HG03439 (cell line): ENCODE results near the gene PKP1.

Experiments used
- ATAC-seq: cut with Tn5 transposase; IDR thresholded peaks from one replicate; pipeline ENCODE4 v1.9.1; 2021; ENCODE audit warnings: mild to moderate bottlenecking, moderate library complexity; ENCODE audit not compliant: unreplicated experiment

The PKP1 gene

DNA sequence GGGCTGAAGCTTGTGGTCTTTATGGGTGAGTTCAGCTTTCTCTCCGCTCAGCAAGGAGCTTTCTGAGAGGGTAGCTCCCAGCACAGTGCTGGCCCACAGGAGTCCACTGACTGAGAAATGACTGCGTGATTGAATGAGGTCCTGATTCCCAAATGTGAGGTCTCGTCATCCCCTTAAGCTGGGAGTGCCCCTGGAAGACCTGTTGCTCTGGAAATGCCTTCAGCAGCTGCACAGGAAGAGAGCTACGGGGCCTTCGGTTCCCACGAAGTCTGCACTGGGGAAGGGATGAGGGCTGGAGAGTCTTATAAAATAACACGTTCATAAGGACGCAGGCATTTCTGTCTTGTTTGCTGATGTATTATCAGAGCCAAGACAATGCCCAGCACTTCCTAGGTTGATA is 80.2 kb downstream of the PKP1 start:
- no peak for ATAC-seq

GRCh38 chr1:201364808-201365105 is 81.5 kb downstream of the PKP1 start:
- no peak for ATAC-seq

DNA sequence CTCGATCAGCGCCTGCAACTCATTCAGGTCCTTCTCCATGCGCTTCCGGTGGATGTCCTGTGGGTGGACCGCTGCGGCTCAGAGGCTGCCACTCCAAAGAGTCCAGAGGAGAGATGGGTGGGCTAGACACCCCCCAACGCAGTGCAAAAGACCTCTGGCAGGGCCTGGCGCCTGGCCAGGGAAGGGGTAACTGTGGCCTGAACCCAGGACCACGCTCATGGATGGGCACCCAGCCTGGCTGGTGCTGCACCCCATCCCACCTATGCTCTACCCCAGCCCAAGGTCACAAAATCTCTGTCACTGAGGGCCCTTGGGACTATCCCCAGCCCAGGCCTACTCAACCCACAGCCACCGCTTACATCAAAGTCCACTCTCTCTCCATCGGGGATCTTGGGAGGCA is 81.9 kb downstream of the PKP1 start:
- ATAC-seq, result no peak

- ATAC-seq, result no peak
These were observed 83.4 kb downstream of the PKP1 start for GRCh38 chr1:201366696-201367095.

DNA sequence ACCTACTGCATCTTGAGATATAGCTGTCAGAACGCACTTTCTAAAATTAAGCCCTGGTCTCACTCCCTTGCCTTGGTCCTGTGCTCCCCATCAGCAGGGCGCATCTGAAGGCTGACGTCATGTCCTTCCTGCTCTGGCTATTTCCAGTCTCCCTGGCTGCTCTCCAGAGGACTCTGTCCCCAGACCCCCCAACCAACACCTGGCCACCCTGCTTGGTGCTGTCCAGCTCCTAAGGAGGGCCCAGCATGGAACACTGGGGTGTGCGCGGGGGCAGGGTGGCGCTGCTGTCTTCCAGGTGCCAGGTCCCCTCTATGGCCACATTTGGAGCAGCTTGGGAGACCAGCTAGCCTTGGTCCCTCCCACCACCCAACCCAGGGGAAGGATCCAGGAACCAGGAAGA is 85.9 kb downstream of the PKP1 start:
- no peak for ATAC-seq

GRCh38 chr1:201370500-201370899 is 87.2 kb downstream of the PKP1 start:
- no peak for ATAC-seq

GRCh38 chr1:201371276-201371675 is 88.0 kb downstream of the PKP1 start:
- no peak for ATAC-seq

DNA sequence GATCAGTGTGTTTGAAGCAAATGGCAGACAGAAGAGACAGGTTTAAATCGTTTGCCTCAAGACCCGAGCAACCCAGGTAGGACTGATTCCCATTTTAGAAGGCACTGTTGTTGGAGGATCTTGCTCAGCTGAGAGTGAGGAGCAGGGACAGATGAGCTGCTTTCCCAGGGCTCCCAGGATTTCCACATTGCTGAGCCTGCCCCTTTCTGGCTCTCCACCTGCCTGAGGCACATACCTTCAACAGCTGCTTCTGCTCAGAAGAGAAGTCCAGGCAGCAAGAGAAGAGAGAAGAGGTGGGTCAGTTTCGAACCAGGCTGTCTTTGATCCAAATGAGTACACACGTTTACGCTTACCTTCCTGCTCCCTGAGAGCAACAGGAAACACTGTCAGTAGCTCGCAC is 88.5 kb downstream of the PKP1 start:
- ATAC-seq, result no peak

GRCh38 chr1:201374364-201374763 is 91.1 kb downstream of the PKP1 start:
- no peak for ATAC-seq

- no peak for ATAC-seq
These were observed 91.9 kb downstream of the PKP1 start for GRCh38 chr1:201375169-201375568.

- no peak for ATAC-seq
These were observed 92.8 kb downstream of the PKP1 start for GRCh38 chr1:201376107-201376463.

GRCh38 chr1:201376464-201377374 is 93.4 kb downstream of the PKP1 start:
- no peak for ATAC-seq

DNA sequence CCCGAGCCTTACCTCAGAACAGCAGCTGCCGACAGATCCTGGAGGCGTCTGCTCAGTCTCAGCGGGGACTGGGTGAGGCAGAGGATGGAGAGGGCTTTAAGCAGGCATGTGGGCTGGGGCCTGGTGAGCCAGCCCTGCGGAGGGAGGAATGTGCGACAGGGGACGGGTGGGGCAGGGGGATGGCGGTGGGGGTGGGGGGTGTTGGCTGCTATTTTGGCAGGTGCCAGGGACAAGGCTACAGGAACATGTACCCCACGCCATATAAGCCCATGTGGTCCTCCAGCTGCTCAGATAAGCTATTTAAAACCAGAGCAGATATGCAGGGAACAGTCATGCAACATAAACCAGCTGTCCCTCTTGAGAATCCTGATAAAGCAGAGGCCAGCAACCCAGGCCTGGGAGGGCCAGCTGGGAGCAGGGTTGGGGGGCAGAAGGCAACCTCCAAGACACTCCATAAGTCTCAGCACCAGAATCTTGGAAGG is 94.3 kb downstream of the PKP1 start, which contains the start of gene TNNT2:
TSS of gene TNNT2 (minus strand) at position 70 of the 482 bp plus-strand sequence. CDS start 4,426 bp downstream, outside the sequence.
- ATAC-seq, result no peak

- ATAC-seq, result no peak
These were observed 95.5 kb downstream of the PKP1 start for GRCh38 chr1:201378804-201379203.

DNA sequence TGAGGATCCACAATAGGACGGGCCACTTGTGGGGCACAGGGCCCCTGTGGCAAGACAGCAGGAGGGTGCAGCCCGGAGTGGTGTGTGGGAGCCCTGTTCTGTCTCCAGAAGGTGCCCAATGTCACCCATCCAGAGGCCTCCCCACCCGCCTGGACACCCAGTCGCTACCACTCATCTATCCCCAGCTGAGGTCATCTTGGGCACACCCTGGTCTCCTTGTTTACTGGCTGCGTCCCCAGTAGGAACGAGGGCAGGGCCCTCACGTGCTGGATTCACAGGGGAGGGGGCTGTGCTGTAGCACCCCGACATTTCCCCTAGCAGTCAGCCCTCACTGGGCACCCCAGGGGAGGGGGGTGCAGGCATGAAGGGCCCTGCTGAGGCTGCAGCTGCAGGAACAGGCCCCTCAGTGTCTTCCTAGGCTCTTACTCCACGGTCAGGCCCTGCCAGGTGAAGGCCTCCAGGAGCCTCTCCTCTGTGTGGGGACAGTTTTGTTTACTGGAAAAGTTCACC is 96.5 kb downstream of the PKP1 start:
- no peak for ATAC-seq

DNA sequence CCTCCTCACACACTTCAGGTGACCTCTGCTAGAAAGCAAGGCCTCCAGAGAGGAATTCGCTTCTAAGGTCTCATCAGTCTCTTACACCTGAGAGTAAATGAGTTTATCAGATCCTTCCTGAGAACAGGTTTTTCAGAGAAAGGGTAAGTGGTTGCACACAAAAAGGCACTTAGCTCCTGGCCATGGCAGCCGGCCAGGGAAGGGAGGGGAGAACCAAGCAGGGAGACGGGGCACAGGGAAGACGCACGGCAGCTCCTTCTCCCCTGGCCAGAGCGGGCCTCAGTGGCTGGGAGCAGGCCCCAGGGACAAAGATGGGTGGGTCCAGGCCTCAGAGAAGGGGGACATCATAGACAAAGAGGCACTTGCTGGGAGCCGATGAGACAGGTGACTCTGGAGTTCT is 97.8 kb downstream of the PKP1 start:
- no peak for ATAC-seq
